Cardiac atrium fibroblast (primary cell): ENCODE measurements around the gene EEF1A1. TPM values are rescaled to one million over a fixed set of nuclear protein-coding genes. Genes with fewer than 3 reads are reported as not detected.

Source experiments
- total RNA-seq: library from RNA; depleted of rRNA; stranded (reverse); fragments of >200 nt; gene quantifications from 2 replicates; pipeline ENCODE4 v1.2.3, GENCODE V29; 2015

EEF1A1 gene
- total RNA-seq, result 15,190 and 16,784 TPM in 2 replicates

DNA sequence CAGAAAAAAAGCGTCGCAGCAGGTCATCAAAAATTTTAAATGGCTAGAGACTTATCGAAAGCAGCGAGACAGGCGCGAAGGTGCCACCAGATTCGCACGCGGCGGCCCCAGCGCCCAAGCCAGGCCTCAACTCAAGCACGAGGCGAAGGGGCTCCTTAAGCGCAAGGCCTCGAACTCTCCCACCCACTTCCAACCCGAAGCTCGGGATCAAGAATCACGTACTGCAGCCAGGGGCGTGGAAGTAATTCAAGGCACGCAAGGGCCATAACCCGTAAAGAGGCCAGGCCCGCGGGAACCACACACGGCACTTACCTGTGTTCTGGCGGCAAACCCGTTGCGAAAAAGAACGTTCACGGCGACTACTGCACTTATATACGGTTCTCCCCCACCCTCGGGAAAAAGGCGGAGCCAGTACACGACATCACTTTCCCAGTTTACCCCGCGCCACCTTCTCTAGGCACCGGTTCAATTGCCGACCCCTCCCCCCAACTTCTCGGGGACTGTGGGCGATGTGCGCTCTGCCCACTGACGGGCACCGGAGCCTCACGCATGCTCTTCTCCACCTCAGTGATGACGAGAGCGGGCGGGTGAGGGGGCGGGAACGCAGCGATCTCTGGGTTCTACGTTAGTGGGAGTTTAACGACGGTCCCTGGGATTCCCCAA is at the start of gene EEF1A1:
Gene EEF1A1, minus strand, starts transcription at position 345 of the 663 bp plus-strand sequence. CDS start 1,006 bp downstream, outside the sequence.

Other genes with a start within 250 kb of the EEF1A1 start
- gene DPPA5, start 166.8 kb downstream of the EEF1A1 start, total RNA-seq, result not detected in 2 replicates
- gene KHDC3L, start 158.4 kb downstream of the EEF1A1 start, total RNA-seq, result not detected in 2 replicates
- not detected in 2 replicates for gene OOEP, start 151.1 kb downstream of the EEF1A1 start, total RNA-seq
- 0.81 and 1.1 TPM in 2 replicates for gene DDX43, start 126.2 kb downstream of the EEF1A1 start, total RNA-seq
- 6.0 and 6.3 TPM in 2 replicates for gene CGAS, start 68.7 kb downstream of the EEF1A1 start, total RNA-seq
- 17.3 and 28.8 TPM in 2 replicates for gene MTO1, start 59.3 kb downstream of the EEF1A1 start, total RNA-seq
- 18.4 and 31.1 TPM in 2 replicates for gene SLC17A5, start 133.0 kb upstream of the EEF1A1 start, total RNA-seq
- 13.4 and 15.9 TPM in 2 replicates for gene CD109, start 175.2 kb upstream of the EEF1A1 start, total RNA-seq